IMR-90 (cell line): ENCODE data around the gene PGF. TPM values are rescaled to one million over a fixed set of nuclear protein-coding genes. Genes with fewer than 3 reads are reported as not detected.

Experiments
- ATAC-seq: fragments of 200-7000 bp; cut with Tn5 transposase; 2 replicates; pipeline ENCODE4 v1.9.1; 2020; ENCODE audit warnings: low read depth, mild to moderate bottlenecking, moderate library complexity
- BruUV-seq: library from RNA; stranded (reverse); fragments of 400-500 nt; replicated peaks from 2 replicates; lab custom pipeline; 2021; lab: Mats Ljungman, UMichigan
- CTCF ChIA-PET: fragments of 300-600 bp; formaldehyde crosslinking; extraction: SDS; loops from one replicate; lab custom pipeline; 2021; ENCODE audit warnings: antibody characterized with exemption; lab: Yijun Ruan, JAX
- POLR2A ChIA-PET: fragments of 300-600 bp; sonication (Branson Sonifier 250); formaldehyde crosslinking; loops from one replicate; lab custom pipeline; 2022; ENCODE audit warnings: antibody characterized with exemption; ENCODE audit not compliant: unreplicated experiment; lab: Charles Lee
- DNase-seq: peaks from one replicate; pipeline ENCODE4 v3.0.0; 2013
- H2AFZ ChIP-seq: replicated peaks from 2 replicates; pipeline ENCODE3; 2013; ENCODE audit warnings: low read length, mild to moderate bottlenecking; ENCODE audit not compliant: poor library complexity
- H2AK5ac ChIP-seq: 2 replicates; pipeline ENCODE4 v1.6.1; 2013; ENCODE audit warnings: low read depth, low read length, inconsistent platforms
- H2AK9ac ChIP-seq: replicated peaks from 2 replicates; pipeline ENCODE3; 2013; ENCODE audit warnings: mild to moderate bottlenecking, low read depth, low read length, moderate library complexity; ENCODE audit not compliant: poor library complexity
- H2BK120ac ChIP-seq: 2 replicates; pipeline ENCODE4 v1.6.1; 2013; ENCODE audit warnings: low read depth, low read length, inconsistent platforms
- H2BK15ac ChIP-seq: 3 replicates; pipeline ENCODE4 v1.6.1; 2013; ENCODE audit warnings: low read depth, low read length, inconsistent platforms
- H2BK20ac ChIP-seq: 2 replicates; pipeline ENCODE4 v1.6.1; 2013; ENCODE audit warnings: low read depth, mild to moderate bottlenecking, inconsistent platforms, low read length, moderate library complexity
- H2BK5ac ChIP-seq: 2 replicates; pipeline ENCODE4 v1.6.1; 2013; ENCODE audit warnings: mild to moderate bottlenecking, low read depth, low read length, inconsistent platforms; ENCODE audit not compliant: poor library complexity, severe bottlenecking
- H3K14ac ChIP-seq: replicated peaks from 2 replicates; pipeline ENCODE4 v1.6.1; 2013; ENCODE audit warnings: low read depth, low read length, inconsistent platforms
- H3K18ac ChIP-seq: 2 replicates; pipeline ENCODE4 v1.6.1; 2013; ENCODE audit warnings: low read depth, low read length, control low read depth
- H3K23ac ChIP-seq: 2 replicates; pipeline ENCODE4 v1.6.1; 2013; ENCODE audit warnings: low read depth, low read length, inconsistent platforms
- H3K27ac ChIP-seq: 2 replicates; pipeline ENCODE4 v1.5.1; 2013; ENCODE audit warnings: mild to moderate bottlenecking, control low read depth, low read length; ENCODE audit not compliant: insufficient read depth
- H3K27me3 ChIP-seq: 2 replicates; pipeline ENCODE4 v1.6.1; 2013; ENCODE audit warnings: low read length; ENCODE audit not compliant: control insufficient read depth, insufficient read depth
- H3K36me3 ChIP-seq: 2 replicates; pipeline ENCODE4 v1.6.1; 2013; ENCODE audit warnings: low read length, mixed read lengths; ENCODE audit not compliant: control insufficient read depth, insufficient read depth
- H3K4ac ChIP-seq: 2 replicates; pipeline ENCODE4 v1.6.1; 2013; ENCODE audit warnings: low read depth, low read length, inconsistent platforms
- H3K4me1 ChIP-seq: 2 replicates; pipeline ENCODE4 v1.6.1; 2013; ENCODE audit warnings: low read length, mixed read lengths; ENCODE audit not compliant: control insufficient read depth, insufficient read depth
- H3K4me2 ChIP-seq: 2 replicates; pipeline ENCODE4 v1.6.1; 2013; ENCODE audit warnings: low read depth, mild to moderate bottlenecking, control low read depth, low read length, moderate library complexity
- H3K4me3 ChIP-seq: 2 replicates; pipeline ENCODE4 v1.5.1; 2013; ENCODE audit warnings: low read depth, mild to moderate bottlenecking, control low read depth, low read length, moderate library complexity; ENCODE audit not compliant: insufficient read depth
- H3K56ac ChIP-seq: 2 replicates; pipeline ENCODE4 v1.6.1; 2013; ENCODE audit warnings: low read length, inconsistent platforms; ENCODE audit not compliant: insufficient read depth; ENCODE audit errors: extremely low read depth
- H3K79me1 ChIP-seq, 2 experiments: 2 replicates each; pipeline ENCODE4 v1.6.1; 2013; ENCODE audit warnings: low read length in 2 of 2, inconsistent platforms in 1 of 2, low read depth in 1 of 2
- H3K9ac ChIP-seq: 2 replicates; pipeline ENCODE4 v1.6.1; 2013; ENCODE audit warnings: low read depth, low read length, control low read depth
- H3K9me1 ChIP-seq: 2 replicates; pipeline ENCODE4 v1.6.1; 2013; ENCODE audit warnings: low read length, inconsistent platforms; ENCODE audit not compliant: insufficient read depth
- H3K9me3 ChIP-seq: 2 replicates; pipeline ENCODE4 v1.6.1; 2013; ENCODE audit warnings: low read length; ENCODE audit not compliant: control insufficient read depth, insufficient read depth
- H4K20me1 ChIP-seq: 2 replicates; pipeline ENCODE4 v1.6.1; 2013; ENCODE audit warnings: low read length, inconsistent platforms; ENCODE audit not compliant: insufficient read depth
- H4K5ac ChIP-seq: 2 replicates; pipeline ENCODE4 v1.6.1; 2013; ENCODE audit warnings: mild to moderate bottlenecking, low read depth, low read length, control low read depth
- H4K8ac ChIP-seq, 2 experiments: 2 replicates each; pipeline ENCODE4 v1.6.1; 2013; ENCODE audit warnings: low read depth in 2 of 2, low read length in 2 of 2, control low read depth in 1 of 2, inconsistent platforms in 1 of 2
- H4K91ac ChIP-seq: 2 replicates; pipeline ENCODE4 v1.6.1; 2013; ENCODE audit warnings: low read depth, low read length, inconsistent platforms; ENCODE audit not compliant: insufficient read depth
- BHLHE40 ChIP-seq: fragments of 150-350 bp; IDR thresholded peaks from 2 replicates; pipeline ENCODE4 v1.6.1; 2016; ENCODE audit warnings: mild to moderate bottlenecking, low read depth, low read length
- CEBPB ChIP-seq: IDR thresholded peaks from 2 replicates; pipeline ENCODE4 v1.6.1; 2012; ENCODE audit warnings: low read depth, low read length, improper control_type of control experiment
- CHD1 ChIP-seq: IDR thresholded peaks from 2 replicates; pipeline ENCODE4 v1.6.1; 2012; ENCODE audit warnings: low read depth, low read length, improper control_type of control experiment
- ELK1 ChIP-seq: fragments of 150-350 bp; IDR thresholded peaks from 2 replicates; pipeline ENCODE4 v1.6.1; 2016; ENCODE audit warnings: low read depth, mild to moderate bottlenecking, low read length, moderate library complexity, borderline replicate concordance
- FOS ChIP-seq: fragments of 150-350 bp; IDR thresholded peaks from 2 replicates; pipeline ENCODE4 v1.6.1; 2016; ENCODE audit warnings: low read depth, low read length
- MAFK ChIP-seq: IDR thresholded peaks from 2 replicates; pipeline ENCODE4 v1.6.1; 2012; ENCODE audit warnings: low read depth, low read length, improper control_type of control experiment
- MAZ ChIP-seq: IDR thresholded peaks from 2 replicates; pipeline ENCODE4 v1.6.1; 2012; ENCODE audit warnings: low read depth, mild to moderate bottlenecking, low read length, improper control_type of control experiment, moderate library complexity, borderline replicate concordance
- MXI1 ChIP-seq: IDR thresholded peaks from 2 replicates; pipeline ENCODE4 v1.6.1; 2012; ENCODE audit warnings: low read depth, mild to moderate bottlenecking, low read length, moderate library complexity, borderline replicate concordance
- NFE2L2 ChIP-seq: fragments of 150-350 bp; IDR thresholded peaks from 2 replicates; pipeline ENCODE4 v1.6.1; 2016; ENCODE audit warnings: low read depth, mild to moderate bottlenecking, low read length
- POLR2A ChIP-seq: IDR thresholded peaks from 2 replicates; pipeline ENCODE4 v1.6.1; 2012; ENCODE audit warnings: mild to moderate bottlenecking, low read depth, low read length
- RAD21 ChIP-seq: IDR thresholded peaks from 2 replicates; pipeline ENCODE4 v1.6.1; 2012; ENCODE audit warnings: low read length, improper control_type of control experiment
- RCOR1 ChIP-seq: IDR thresholded peaks from 2 replicates; pipeline ENCODE4 v1.6.1; 2012; ENCODE audit warnings: mild to moderate bottlenecking, low read length, improper control_type of control experiment; ENCODE audit not compliant: insufficient replicate concordance
- RFX5 ChIP-seq: IDR thresholded peaks from 2 replicates; pipeline ENCODE4 v1.8.0; 2012; ENCODE audit warnings: low read depth, mild to moderate bottlenecking, low read length, moderate library complexity
- SMC3 ChIP-seq: fragments of 150-350 bp; IDR thresholded peaks from 2 replicates; pipeline ENCODE4 v1.6.1; 2016; ENCODE audit warnings: low read depth, mild to moderate bottlenecking, antibody characterized with exemption, low read length, moderate library complexity
- USF2 ChIP-seq: fragments of 150-350 bp; IDR thresholded peaks from 2 replicates; pipeline ENCODE4 v1.6.1; 2017; ENCODE audit warnings: mild to moderate bottlenecking, antibody characterized with exemption, low read length, low read depth
- WGBS, 2 experiments: methylation state at CpG; one replicate each; pipeline versions ENCODE4 v1.1.5 to v1.1.7; 2013; ENCODE audit warnings: missing lambda C conversion rate in 2 of 2; ENCODE audit not compliant: insufficient read length in 1 of 2; ENCODE audit errors: extremely low coverage in 2 of 2; 5-methylcytosine and 5-hydroxymethylcytosine counted together
- dilution Hi-C: fragments of 300-500 bp; cut with HindIII; formaldehyde crosslinking; loops from one replicate; pipeline ENCODE4 v1.14.3; 2018; ENCODE audit warnings: low sequenced_read_pairs; ENCODE audit not compliant: unreplicated experiment
- in situ Hi-C: fragments of 300-500 bp; cut with MboI; formaldehyde crosslinking; loops from 3 replicates; pipeline ENCODE4 v1.14.3; 2019; ENCODE audit warnings: low sequenced_read_pairs, inconsistent platforms, mixed read lengths
- intact Hi-C: fragments of 100-400 bp; cut with micrococcal nuclease; formaldehyde crosslinking; loops from 2 replicates; pipeline ENCODE4 v1.10.0; 2022
- polyA plus RNA-seq, 3 experiments: library from polyadenylated mRNA; depleted of rRNA; stranded (reverse); fragments of >200 nt; gene quantifications; 2 replicates each; pipeline ENCODE4 v1.2.3, GENCODE V29; 2012; ENCODE audit warnings: low replicate concordance in 1 of 3
- total RNA-seq: library from RNA; depleted of rRNA; stranded (reverse); fragments of >200 nt; gene quantifications from 2 replicates; pipeline ENCODE4 v1.2.3, GENCODE V29; 2012

The PGF gene
- total and polyA plus RNA-seq, 2 of the 4 experiments (the other 2 are of a cell fraction): 0.36 to 0.39 TPM

- no peaks in the 10 kb centered on the region for H3K36me3 ChIP-seq
- H3K23ac ChIP-seq: no peak overlapping the region
- no peak overlapping the region; the same call in 1 of the 2 replicates for H2BK120ac ChIP-seq
- no peak overlapping the region for H3K56ac ChIP-seq
- dilution Hi-C loops (no loop called here), in situ Hi-C loops (no loop called here), intact Hi-C loops (loop anchor here (1.0 to 10.0 kb wide), 4 partner anchors 32 to 349 kb away; partner anchors contain the start of gene EIF2B2)
- no peak overlapping the region for H4K5ac ChIP-seq
- H2AK5ac ChIP-seq: no peak overlapping the region; the same call in 1 of the 2 replicates
- no peaks in the 10 kb centered on the region for H3K79me1 ChIP-seq
- H3K9me1 ChIP-seq: peaks cover 8% of the 10 kb centered on the region
- no TSS peak for BruUV-seq
- H3K4ac ChIP-seq: no peak overlapping the region; the same call in 1 of the 2 replicates
- H4K8ac ChIP-seq: peak overlapping the region in 1 of 2 experiments; percentile 84; a peak in 1 of 4 replicates
- ChIA-PET POLR2A (no interaction called here), CTCF (interaction anchor here (0.7 to 1.3 kb wide), 6 partner anchors 15 to 320 kb away, joined by 3 to 4 read pairs (median 3); partner anchors contain the start of gene ACYP1)
- DNase-seq (peak; percentile 59), ATAC-seq (peak; percentile 90)
- H2AFZ ChIP-seq: peak overlapping the region; percentile 89
- H3K4me1 ChIP-seq: peaks cover 13% of the 10 kb centered on the region
- no peak overlapping the region; the same call in 1 of the 2 replicates for H4K91ac ChIP-seq
- no peaks in the 10 kb centered on the region for H4K20me1 ChIP-seq
- WGBS, 2 experiments: 0% methylated on average over 1 of the region's 17 CpGs; no CpG with 5 or more reads in 1 of the 2 experiments
- no peak overlapping the region for H3K4me3 ChIP-seq
- no peaks in the 10 kb centered on the region for H3K9me3 ChIP-seq
- no peak overlapping the region for H2BK5ac ChIP-seq
- H2BK20ac ChIP-seq: no peak overlapping the region
- no peak overlapping the region for H3K4me2 ChIP-seq
- no peaks in the 10 kb centered on the region for H3K27me3 ChIP-seq
- peak overlapping the region; percentile 62 for H2AK9ac ChIP-seq
- H3K27ac ChIP-seq: no peak overlapping the region
- no peak overlapping the region for H3K14ac ChIP-seq
- H2BK15ac ChIP-seq: peak overlapping the region; percentile 21; the same call in 1 of the 3 replicates
- H3K9ac ChIP-seq: no peak overlapping the region
- H3K18ac ChIP-seq: no peak overlapping the region
- TF ChIP-seq MAZ: no peak
- TF ChIP-seq SMC3: peak; percentile 80
- TF ChIP-seq USF2: no peak
- peak; percentile 38; the same call in 1 of the 2 replicates for TF ChIP-seq POLR2A
- no peak for TF ChIP-seq ELK1
- no peak for TF ChIP-seq MAFK
- TF ChIP-seq RAD21: peak; percentile 84
- TF ChIP-seq RCOR1: no peak
- TF ChIP-seq BHLHE40: no peak
- TF ChIP-seq CEBPB: no peak
- TF ChIP-seq NFE2L2: no peak
- TF ChIP-seq RFX5: no peak
- no peak for TF ChIP-seq FOS
- TF ChIP-seq MXI1: no peak
- TF ChIP-seq CHD1: no peak
These were observed 9.3 kb downstream of the PGF start for GRCh38 chr14:74945852-74946658.
